NCI-H82 treated with DMSO at 0.1 percent for 48 hours (cell line): ENCODE results near the gene CSHL1.
A peak's percentile ranks its signal among the peaks of the same experiment; 100 is the strongest.
"Not testable (repeated sequence)": the region's sequence is repeated elsewhere in the genome, so short reads cannot be mapped to it uniquely, and the experiment has no call there.

ENCODE experiments used
- DNase-seq: peaks from one replicate; lab custom pipeline; 2025; ENCODE audit not compliant: unreplicated experiment; lab: John Stamatoyannopoulos, UW

The CSHL1 gene

GRCh38 chr17:63889026-63889848 is 21.8 kb downstream of the CSHL1 start:
- DNase-seq, result peak; percentile 30

- not testable (repeated sequence) for DNase-seq
Observed at GRCh38 chr17:63885119-63885518, 25.9 kb downstream of the CSHL1 start.

- DNase-seq, result not testable (repeated sequence)
Observed at GRCh38 chr17:63882626-63883126, 28.4 kb downstream of the CSHL1 start.

GRCh38 chr17:63881935-63882601 is 29.0 kb downstream of the CSHL1 start, which contains the start of gene GH2:
TSS of gene GH2 (minus strand) at chr17:63881944. CDS start at chr17:63881801, 143 bp downstream.
- peak; percentile 60 for DNase-seq

- DNase-seq, result not testable (repeated sequence)
Observed at GRCh38 chr17:63881337-63881736, 29.7 kb downstream of the CSHL1 start.

- DNase-seq, result no peak
Observed at GRCh38 chr17:63880706-63881105, 30.4 kb downstream of the CSHL1 start.

- DNase-seq, result not testable (repeated sequence)
Observed at GRCh38 chr17:63878413-63878812, 32.6 kb downstream of the CSHL1 start.

- not testable (repeated sequence) for DNase-seq
Observed at GRCh38 chr17:63874693-63875092, 36.4 kb downstream of the CSHL1 start.

- DNase-seq, result not testable (repeated sequence)
Observed at GRCh38 chr17:63874061-63874626, 36.9 kb downstream of the CSHL1 start.

- DNase-seq, result not testable (repeated sequence)
Observed at GRCh38 chr17:63873577-63873976, 37.5 kb downstream of the CSHL1 start, which contains the start of gene CSH2. TSS of gene CSH2 (minus strand) at chr17:63873677. CDS start at chr17:63873614, 63 bp downstream.

GRCh38 chr17:63871646-63872365 is 39.3 kb downstream of the CSHL1 start:
- not testable (repeated sequence) for DNase-seq

- DNase-seq, result not testable (repeated sequence)
Observed at GRCh38 chr17:63870292-63870665, 40.8 kb downstream of the CSHL1 start.

GRCh38 chr17:63869491-63870291 is 41.4 kb downstream of the CSHL1 start:
- not testable (repeated sequence) for DNase-seq

GRCh38 chr17:63866625-63867024 is 44.4 kb downstream of the CSHL1 start:
- not testable (repeated sequence) for DNase-seq
